ENCODE data around the gene GMIP. TPM values are rescaled to one million over a fixed set of nuclear protein-coding genes. Genes with fewer than 3 reads are reported as not detected.

Gene GMIP
- total RNA-seq, 1 experiment from 2014 or later: 12.7 TPM

DNA sequence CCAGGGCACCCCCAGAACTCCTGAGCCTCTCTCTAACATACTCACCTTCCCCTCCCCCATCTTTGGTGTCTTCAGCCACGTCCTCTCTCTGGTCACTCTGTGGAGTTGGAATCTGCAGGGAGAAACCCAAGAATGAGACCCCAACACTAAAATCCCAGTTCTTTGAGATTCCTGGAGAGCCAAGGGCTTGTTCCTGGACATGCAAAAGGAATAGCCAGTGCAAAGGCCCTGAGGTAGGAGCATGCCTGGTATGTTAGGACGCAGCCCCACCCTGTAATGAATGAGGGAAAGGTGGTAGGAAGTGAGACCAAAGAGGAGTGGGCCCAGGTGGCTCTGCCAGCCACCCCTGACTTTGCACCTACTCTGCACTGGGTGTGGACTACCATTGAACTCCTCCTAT lies 13.0 kb downstream of the GMIP start:
- Histone ChIP-seq H3K9ac (ENCODE audit: extremely low read depth, insufficient read length, low read length) (no peak overlapping the region), H3K56ac (ENCODE audit: insufficient read length, low read depth, low read length) (no peak overlapping the region), H2BK5ac (ENCODE audit: insufficient read length, low read length) (no peak overlapping the region), H3K23ac (ENCODE audit: insufficient read length, low read depth, low read length) (no peak overlapping the region), H2BK20ac (ENCODE audit: low read depth, low read length, poor library complexity, severe bottlenecking) (no peak overlapping the region), H3K14ac (ENCODE audit: insufficient read depth, low read length) (no peak overlapping the region), H3K79me2 (ENCODE audit: insufficient read depth, low read length) (peaks cover 2% of the 10 kb centered on the region; the same call in 1 of the 2 replicates), H2BK120ac (ENCODE audit: low read depth, low read length, poor library complexity, severe bottlenecking) (no peak overlapping the region), H4K8ac (replicated peaks; ENCODE audit: insufficient read length, low read depth, low read length) (no peak overlapping the region), H2AFZ (ENCODE audit: low read length) (no peak overlapping the region), H3K4me2 (ENCODE audit: insufficient read depth, insufficient read length, low read length) (no peak overlapping the region), H3K27ac (ENCODE audit: insufficient read length, low read depth, low read length) (no peak overlapping the region), H4K91ac (ENCODE audit: insufficient read length, low read depth, low read length) (no peak overlapping the region), H3K4ac (ENCODE audit: low read depth, low read length) (no peak overlapping the region), H4K20me1 (ENCODE audit: control insufficient read depth, insufficient read depth, insufficient read length) (peaks cover 2% of the 10 kb centered on the region), H3K9me3 (ENCODE audit: control insufficient read depth, low read depth, low read length) (no peaks in the 10 kb centered on the region), H3K79me1 (ENCODE audit: insufficient read depth, low read depth, low read length, poor library complexity, severe bottlenecking) (no peaks in the 10 kb centered on the region), H2BK12ac (ENCODE audit: insufficient read length, low read depth, low read length) (no peak overlapping the region), H3K18ac (ENCODE audit: insufficient read length, low read depth, low read length) (no peak overlapping the region), H3K4me1 (ENCODE audit: insufficient read depth, low read length) (peaks cover 3% of the 10 kb centered on the region; the same call in 1 of the 2 replicates), H2AK5ac (ENCODE audit: insufficient read length, low read length) (no peak overlapping the region), H3K23me2 (ENCODE audit: insufficient read length, low read depth, low read length, poor library complexity, severe bottlenecking) (peaks cover 10% of the 10 kb centered on the region), H2BK15ac (ENCODE audit: low read depth, low read length) (no peak overlapping the region), H4K5ac (ENCODE audit: insufficient read length, low read depth, low read length) (no peak overlapping the region), H3T11ph (ENCODE audit: low read length) (no peak overlapping the region), H3K27me3 (ENCODE audit: insufficient read depth, low read length) (no peaks in the 10 kb centered on the region)
- DNase-seq: no peak
- Mint-ChIP-seq H3K27me3 (ENCODE audit: low read depth) (peaks cover 3% of the 10 kb centered on the region; the same call in 1 of the 2 replicates), H3K4me1 (peaks cover 16 to 20% of the 10 kb centered on the region in 2 experiments), H3K9me3 (no peaks in the 10 kb centered on the region), H3K27ac (no peak overlapping the region; a peak in 1 of 7 replicates), H3K4me3 (no peak overlapping the region), H3K36me3 (ENCODE audit: insufficient read depth in 1 of 3, low read depth in 3 of 3) (peaks cover 9 to 39% (median 36%) of the 10 kb centered on the region in 3 experiments; a peak in 6 of 7 replicates)
- WGBS (ENCODE audit: extremely low coverage, insufficient read length, low lambda C conversion rate): no CpG with 5 or more reads among the region's 2 CpGs
- TF ChIP-seq, protein P1, sequence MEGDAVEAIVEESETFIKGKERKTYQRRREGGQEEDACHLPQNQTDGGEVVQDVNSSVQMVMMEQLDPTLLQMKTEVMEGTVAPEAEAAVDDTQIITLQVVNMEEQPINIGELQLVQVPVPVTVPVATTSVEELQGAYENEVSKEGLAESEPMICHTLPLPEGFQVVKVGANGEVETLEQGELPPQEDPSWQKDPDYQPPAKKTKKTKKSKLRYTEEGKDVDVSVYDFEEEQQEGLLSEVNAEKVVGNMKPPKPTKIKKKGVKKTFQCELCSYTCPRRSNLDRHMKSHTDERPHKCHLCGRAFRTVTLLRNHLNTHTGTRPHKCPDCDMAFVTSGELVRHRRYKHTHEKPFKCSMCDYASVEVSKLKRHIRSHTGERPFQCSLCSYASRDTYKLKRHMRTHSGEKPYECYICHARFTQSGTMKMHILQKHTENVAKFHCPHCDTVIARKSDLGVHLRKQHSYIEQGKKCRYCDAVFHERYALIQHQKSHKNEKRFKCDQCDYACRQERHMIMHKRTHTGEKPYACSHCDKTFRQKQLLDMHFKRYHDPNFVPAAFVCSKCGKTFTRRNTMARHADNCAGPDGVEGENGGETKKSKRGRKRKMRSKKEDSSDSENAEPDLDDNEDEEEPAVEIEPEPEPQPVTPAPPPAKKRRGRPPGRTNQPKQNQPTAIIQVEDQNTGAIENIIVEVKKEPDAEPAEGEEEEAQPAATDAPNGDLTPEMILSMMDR (conservative IDR thresholded peaks at IDR 0.05): no peak

Data from H9 (cell line).